SK-N-SH (cell line): ENCODE data around the gene ENPEP. TPM values are rescaled to one million over a fixed set of nuclear protein-coding genes. Genes with fewer than 3 reads are reported as not detected.

ENCODE experiments used
- CTCF ChIA-PET: fragments of 300-600, 350-600 bp; formaldehyde crosslinking; extraction: SDS; loops from one replicate; lab custom pipeline; 2021; lab: Yijun Ruan, JAX
- POLR2A ChIA-PET: fragments of 350-600 bp; sonication (Branson Sonifier 250); formaldehyde crosslinking; extraction: SDS; loops from one replicate; lab custom pipeline; 2020; ENCODE audit warnings: antibody characterized with exemption, inconsistent platforms; lab: Yijun Ruan, JAX
- DNase-seq: peaks from one replicate; pipeline ENCODE4 v3.0.0; 2012
- H2AFZ ChIP-seq: fragments of 200-600 bp; sonication (generic); 2 replicates; pipeline ENCODE4 v1.8.1; 2016; ENCODE audit warnings: antibody characterized with exemption, mild to moderate bottlenecking, low read depth
- H3F3A ChIP-seq: fragments of 200-600 bp; sonication (generic); replicated peaks from 2 replicates; pipeline ENCODE3; 2016; ENCODE audit warnings: antibody characterized with exemption, mild to moderate bottlenecking; ENCODE audit not compliant: insufficient read depth
- H3K27ac ChIP-seq, 2 experiments: fragments of 200-500 bp in 1 of 2; fragments of 200-600 bp in 1 of 2; sonication (Bioruptor generic) in 1 of 2; sonication (generic), shearing (Covaris generic) in 1 of 2; 2 replicates each; pipeline versions ENCODE4 v1.5.1 to v1.6.1; 2014 to 2016; ENCODE audit warnings: low read depth in 2 of 2, inconsistent platforms in 1 of 2, low read length in 1 of 2, mild to moderate bottlenecking in 1 of 2, mixed read lengths in 1 of 2
- H3K27me3 ChIP-seq: fragments of 200-600 bp; sonication (generic), shearing (Covaris generic); 2 replicates; pipeline ENCODE4 v1.6.1; 2016; ENCODE audit warnings: mixed run types; ENCODE audit not compliant: insufficient read depth
- H3K36me3 ChIP-seq, 2 experiments: fragments of 200-500 bp in 1 of 2; fragments of 200-600 bp in 1 of 2; sonication (Bioruptor generic) in 1 of 2; sonication (generic) in 1 of 2; replicated peaks in 1 of 2; 2 replicates each; pipeline versions ENCODE3 to v1.5.1; 2014 to 2016; ENCODE audit warnings: low read length in 1 of 2, mild to moderate bottlenecking in 1 of 2; ENCODE audit not compliant: insufficient read depth in 2 of 2, control insufficient read depth in 1 of 2
- H3K4me1 ChIP-seq, 2 experiments: fragments of 200-500 bp in 1 of 2; fragments of 200-600 bp in 1 of 2; sonication (Bioruptor generic) in 1 of 2; sonication (generic), shearing (Covaris generic) in 1 of 2; 2 replicates each; pipeline versions ENCODE4 v1.5.1 to v1.6.1; 2014 to 2016; ENCODE audit warnings: low read depth in 1 of 2, low read length in 1 of 2, mixed run types in 1 of 2; ENCODE audit not compliant: insufficient read depth in 2 of 2, control insufficient read depth in 1 of 2
- H3K4me2 ChIP-seq: fragments of 200-600 bp; sonication (generic), shearing (Covaris generic); 2 replicates; pipeline ENCODE4 v1.6.1; 2017; ENCODE audit warnings: mixed run types
- H3K4me3 ChIP-seq, 2 experiments: fragments of 200-500 bp in 1 of 2; fragments of 200-600 bp in 1 of 2; sonication (Bioruptor generic) in 1 of 2; sonication (generic), shearing (Covaris generic) in 1 of 2; 2 replicates each; pipeline versions ENCODE4 v1.5.1 to v1.8.1; 2014 to 2016; ENCODE audit warnings: low read depth in 2 of 2, inconsistent platforms in 1 of 2, low read length in 1 of 2, mild to moderate bottlenecking in 1 of 2, mixed read lengths in 1 of 2, moderate library complexity in 1 of 2
- H3K79me2 ChIP-seq: fragments of 200-600 bp; sonication (generic); 2 replicates; pipeline ENCODE4 v1.8.1; 2017; ENCODE audit warnings: mild to moderate bottlenecking; ENCODE audit not compliant: insufficient read depth
- H3K9ac ChIP-seq: fragments of 200-600 bp; sonication (generic); 2 replicates; pipeline ENCODE4 v1.6.1; 2017; ENCODE audit warnings: mixed run types
- H3K9me2 ChIP-seq: fragments of 200-600 bp; sonication (generic); 2 replicates; pipeline ENCODE4 v1.6.1; 2017; ENCODE audit warnings: mixed run types
- H3K9me3 ChIP-seq: fragments of 200-600 bp; sonication (generic); 2 replicates; pipeline ENCODE4 v1.6.1; 2017; ENCODE audit warnings: mixed run types, mild to moderate bottlenecking, moderate library complexity
- H4K20me1 ChIP-seq: fragments of 200-600 bp; sonication (generic); 2 replicates; pipeline ENCODE4 v1.6.1; 2017; ENCODE audit warnings: mild to moderate bottlenecking, mixed run types; ENCODE audit not compliant: insufficient read depth
- CHD2 ChIP-seq: fragments of 150-350 bp; IDR thresholded peaks from 2 replicates; pipeline ENCODE4 v1.6.1; 2018; ENCODE audit warnings: low read length; ENCODE audit not compliant: partially characterized antibody
- ELF1 ChIP-seq: IDR thresholded peaks from 2 replicates; pipeline ENCODE4 v1.4.0; 2012
- EP300 ChIP-seq, 2 experiments: IDR thresholded peaks; 2 replicates each; pipeline versions ENCODE4 v1.4.0 to v1.6.1; 2012; ENCODE audit warnings: borderline replicate concordance in 1 of 2, low read depth in 1 of 2, low read length in 1 of 2
- FOXJ3 ChIP-seq: sonication (generic); formaldehyde crosslinking; IDR thresholded peaks from 2 replicates; pipeline ENCODE4 v1.5.1; 2020; ENCODE audit warnings: mild to moderate bottlenecking, missing genetic modification reagents
- FOXM1 ChIP-seq: IDR thresholded peaks from 2 replicates; pipeline ENCODE4 v1.4.0; 2012; ENCODE audit warnings: low read depth, mild to moderate bottlenecking
- GABPA ChIP-seq: IDR thresholded peaks from 2 replicates; pipeline ENCODE4 v1.4.0; 2012; ENCODE audit warnings: low read depth, mild to moderate bottlenecking
- GATA2 ChIP-seq: sonication (generic); formaldehyde crosslinking; IDR thresholded peaks from 2 replicates; pipeline ENCODE4 v1.5.0; 2020; ENCODE audit warnings: mild to moderate bottlenecking, missing genetic modification reagents
- JUND ChIP-seq: IDR thresholded peaks from 2 replicates; pipeline ENCODE4 v1.4.0; 2012
- MEF2A ChIP-seq: IDR thresholded peaks from 2 replicates; pipeline ENCODE4 v1.4.0; 2012; ENCODE audit warnings: low read depth, borderline replicate concordance
- MXI1 ChIP-seq: IDR thresholded peaks from 2 replicates; pipeline ENCODE4 v1.6.1; 2012; ENCODE audit warnings: mild to moderate bottlenecking, low read depth, low read length, improper control_type of control experiment
- PBX3 ChIP-seq: IDR thresholded peaks from 2 replicates; pipeline ENCODE4; 2012
- RAD21 ChIP-seq: IDR thresholded peaks from 2 replicates; pipeline ENCODE4 v1.6.1; 2012; ENCODE audit warnings: mild to moderate bottlenecking, low read length
- RFX5 ChIP-seq: IDR thresholded peaks from 2 replicates; pipeline ENCODE4 v1.6.1; 2012; ENCODE audit warnings: mild to moderate bottlenecking, improper control_type of control experiment, low read length
- SMC3 ChIP-seq: IDR thresholded peaks from 2 replicates; pipeline ENCODE4 v1.6.1; 2012; ENCODE audit warnings: low read depth, low read length, improper control_type of control experiment
- TEAD4 ChIP-seq: IDR thresholded peaks from 2 replicates; pipeline ENCODE4 v1.4.0; 2012; ENCODE audit warnings: mild to moderate bottlenecking, borderline replicate concordance; ENCODE audit not compliant: insufficient read depth
- USF2 ChIP-seq: fragments of 150-350 bp; IDR thresholded peaks from 2 replicates; pipeline ENCODE4 v1.6.1; 2017; ENCODE audit warnings: antibody characterized with exemption, low read length, low read depth, borderline replicate concordance
- YY1 ChIP-seq: IDR thresholded peaks from 2 replicates; pipeline ENCODE4 v1.4.0; 2012; ENCODE audit warnings: low read depth, mild to moderate bottlenecking
- WGBS: methylation state at CpG from one replicate; pipeline ENCODE4 v1.1.6; 2017; ENCODE audit warnings: low lambda C conversion rate; 5-methylcytosine and 5-hydroxymethylcytosine counted together
- polyA plus RNA-seq, 3 experiments: library from polyadenylated mRNA; depleted of rRNA; stranded (reverse); fragments of >200 nt; gene quantifications; 2 replicates each; pipeline ENCODE4 v1.2.3, GENCODE V29; 2012
- TF ChIP-seq, protein P1 (sequence below): IDR thresholded peaks from 2 replicates; pipeline ENCODE4 v1.4.0; 2012; ENCODE audit warnings: low read depth
- TF ChIP-seq, protein P2 (sequence below): IDR thresholded peaks from 2 replicates; pipeline ENCODE4 v1.4.0; 2012; ENCODE audit warnings: low read depth, borderline replicate concordance

The ENPEP gene
- polyA plus RNA-seq, 1 of the 3 experiments (the other 2 are of a cell fraction): 0.16 TPM

DNA sequence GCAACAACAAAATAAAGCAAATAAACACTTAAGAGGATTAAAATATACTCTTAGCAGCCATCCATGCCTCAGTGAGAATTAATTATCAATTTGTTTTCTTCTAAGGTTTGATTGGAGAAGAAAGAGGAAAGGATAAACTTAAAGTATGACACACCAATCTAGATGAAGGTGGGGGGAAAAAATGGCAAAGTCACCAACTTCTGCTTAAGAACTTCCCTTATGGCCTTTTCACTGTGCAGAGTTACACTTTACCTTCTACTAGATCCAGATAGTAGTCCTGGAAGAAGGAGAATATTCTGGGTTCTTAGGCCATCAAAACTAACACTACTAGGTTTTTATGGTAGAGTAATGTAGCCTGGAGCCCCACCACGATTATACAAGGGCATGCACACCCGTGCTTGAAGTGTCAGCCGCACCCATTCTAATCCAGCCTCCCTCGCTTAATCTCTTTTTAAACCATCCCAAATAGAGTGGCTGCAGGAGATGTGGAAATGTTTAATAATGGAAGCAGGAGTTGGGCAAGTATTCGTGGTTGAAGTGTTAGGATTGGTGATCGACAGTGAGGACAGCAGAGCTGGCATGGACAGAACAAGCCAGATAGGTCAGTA is 14.1 kb downstream of the ENPEP start:
- Histone ChIP-seq H4K20me1 (no peaks in the 10 kb centered on the region), H3K4me1 (peaks cover 2 to 4% of the 10 kb centered on the region in 2 experiments; a peak in 2 of 4 replicates), H2AFZ (no peak overlapping the region)
- DNase-seq: no peak
- POLR2A ChIA-PET: no interaction called here
- TF ChIP-seq, protein P1, sequence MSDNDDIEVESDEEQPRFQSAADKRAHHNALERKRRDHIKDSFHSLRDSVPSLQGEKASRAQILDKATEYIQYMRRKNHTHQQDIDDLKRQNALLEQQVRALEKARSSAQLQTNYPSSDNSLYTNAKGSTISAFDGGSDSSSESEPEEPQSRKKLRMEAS: no peak
- no peak for TF ChIP-seq FOXJ3
- no peak for TF ChIP-seq CHD2
- TF ChIP-seq, protein P2, sequence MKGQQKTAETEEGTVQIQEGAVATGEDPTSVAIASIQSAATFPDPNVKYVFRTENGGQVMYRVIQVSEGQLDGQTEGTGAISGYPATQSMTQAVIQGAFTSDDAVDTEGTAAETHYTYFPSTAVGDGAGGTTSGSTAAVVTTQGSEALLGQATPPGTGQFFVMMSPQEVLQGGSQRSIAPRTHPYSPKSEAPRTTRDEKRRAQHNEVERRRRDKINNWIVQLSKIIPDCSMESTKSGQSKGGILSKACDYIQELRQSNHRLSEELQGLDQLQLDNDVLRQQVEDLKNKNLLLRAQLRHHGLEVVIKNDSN: no peak
- TF ChIP-seq GATA2 (CRISPR knock-in tag): no peak
- no peak for TF ChIP-seq GABPA
- no peak for TF ChIP-seq USF2
- no peak for TF ChIP-seq EP300 (IDR thresholded peaks at IDR 0.05; ENCODE audit: borderline replicate concordance in 1 of 2, low read depth in 1 of 2, low read length in 1 of 2)
- TF ChIP-seq TEAD4: no peak
- TF ChIP-seq SMC3: no peak
- TF ChIP-seq MXI1: no peak
- no peak for TF ChIP-seq FOXM1
- TF ChIP-seq, all 33 proteins: peak for 0
- Histone ChIP-seq H3K27ac (no peak overlapping the region), H3K27me3 (no peaks in the 10 kb centered on the region; the same call in 1 of the 2 replicates), H3F3A (peaks cover 5% of the 10 kb centered on the region), H3K4me2 (no peak overlapping the region), H3K79me2 (no peaks in the 10 kb centered on the region), H3K9me2 (no peaks in the 10 kb centered on the region), H3K4me3 (no peak overlapping the region), H3K36me3 (no peaks in the 10 kb centered on the region), H3K9me3 (no peaks in the 10 kb centered on the region), H3K9ac (no peak overlapping the region)
- 49% methylated on average over 6 of the region's 6 CpGs for WGBS
- CTCF ChIA-PET: interaction anchor here (2.6 kb wide), 1 partner anchor 21 kb away, joined by 9 read pairs; no protein-coding TSS in a partner anchor

- ChIA-PET CTCF (interaction anchor here (0.6 to 2.6 kb wide), 3 partner anchors 14 to 24 kb away, joined by 3 to 9 read pairs (median 3); no protein-coding TSS in a partner anchor), POLR2A (no interaction called here)
- Histone ChIP-seq H3F3A (no peaks in the 10 kb centered on the region), H3K9ac (no peak overlapping the region), H3K9me2 (no peaks in the 10 kb centered on the region), H3K9me3 (no peaks in the 10 kb centered on the region), H3K4me1 (peaks cover 0 to 2% of the 10 kb centered on the region in 2 experiments; a peak in 2 of 4 replicates), H2AFZ (no peak overlapping the region), H3K79me2 (no peaks in the 10 kb centered on the region), H3K27me3 (no peaks in the 10 kb centered on the region; the same call in 1 of the 2 replicates), H3K4me2 (no peak overlapping the region), H3K27ac (no peak overlapping the region), H4K20me1 (no peaks in the 10 kb centered on the region), H3K36me3 (no peaks in the 10 kb centered on the region), H3K4me3 (no peak overlapping the region)
- TF ChIP-seq RFX5: no peak
- no peak for TF ChIP-seq RAD21
- TF ChIP-seq FOXJ3: no peak
- TF ChIP-seq YY1: no peak
- no peak for TF ChIP-seq ELF1
- TF ChIP-seq USF2: no peak
- no peak for TF ChIP-seq MEF2A
- TF ChIP-seq JUND: no peak
- TF ChIP-seq PBX3: no peak
- DNase-seq: no peak
- WGBS: 50% methylated on average over 5 of the region's 5 CpGs
Measured at GRCh38 chr4:110492522-110492921, 16.6 kb downstream of the ENPEP start.
